HG03565 (cell line): ENCODE results near the gene SPACDR.
"Not testable (repeated sequence)": the region's sequence is repeated elsewhere in the genome, so short reads cannot be mapped to it uniquely, and the experiment has no call there.

Source experiments
- ATAC-seq: cut with Tn5 transposase; IDR thresholded peaks from one replicate; pipeline ENCODE4 v1.9.1; 2021; ENCODE audit warnings: mild to moderate bottlenecking, moderate library complexity; ENCODE audit not compliant: unreplicated experiment

Gene SPACDR

DNA sequence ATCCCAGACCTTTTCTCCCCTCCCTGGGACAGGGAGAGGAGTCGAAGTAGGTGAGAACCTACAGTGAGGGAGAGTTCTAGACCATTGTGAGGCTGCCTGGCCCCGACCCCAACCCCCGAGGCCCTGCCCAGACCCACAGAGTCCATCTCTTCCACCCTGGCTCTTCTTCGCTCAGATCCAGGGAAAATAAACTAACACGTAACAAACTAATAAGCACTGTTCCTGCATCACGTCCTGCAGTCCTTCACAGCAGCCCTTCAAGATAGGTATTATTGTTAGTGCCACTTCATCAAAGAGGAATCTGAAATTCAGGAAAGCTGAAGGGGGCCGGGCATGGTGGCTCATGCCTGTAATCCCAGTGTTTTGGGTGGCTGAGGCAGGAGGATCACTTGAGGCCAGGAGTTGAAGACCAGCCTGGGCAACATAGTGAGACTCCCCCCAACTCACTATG is at the start of gene SPACDR:
TSS of gene SPACDR (minus strand) at position 51 of the 451 bp plus-strand sequence. CDS start 235 bp downstream, outside the sequence.
- no peak for ATAC-seq

- no peak for ATAC-seq
These were observed 49.3 kb upstream of the SPACDR start for GRCh38 chr7:100513212-100513810.

- no peak for ATAC-seq
These were observed 46.6 kb upstream of the SPACDR start for GRCh38 chr7:100510437-100511239.

- no peak for ATAC-seq
These were observed 45.2 kb upstream of the SPACDR start for GRCh38 chr7:100509231-100509630.

DNA sequence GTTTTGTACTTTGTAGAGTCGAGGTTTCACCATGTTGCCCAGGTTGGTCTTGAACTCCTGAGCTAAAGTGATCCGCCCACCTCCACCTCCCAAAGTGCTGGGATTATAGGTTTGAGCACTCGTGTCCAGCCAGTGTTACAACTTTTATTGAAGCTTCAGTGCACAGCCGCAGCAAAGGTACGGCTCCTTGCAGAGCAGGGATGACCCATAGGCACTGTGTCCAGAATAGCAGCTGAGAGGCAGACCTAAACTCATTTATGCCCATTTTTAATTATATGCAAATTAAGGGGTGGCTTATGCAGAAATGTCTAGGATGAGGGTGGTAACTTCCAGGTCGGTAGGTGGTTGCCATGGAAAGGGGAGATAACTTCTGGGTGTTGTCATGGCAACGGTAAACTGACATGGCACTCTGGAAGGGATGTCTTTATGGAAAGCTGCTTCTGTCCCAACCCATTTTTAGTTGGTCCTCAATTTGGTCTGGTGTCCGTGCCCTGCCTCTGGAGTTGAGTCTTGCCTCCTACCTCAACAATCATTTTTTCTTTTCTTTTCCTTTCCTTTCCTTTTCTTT is 42.4 kb upstream of the SPACDR start:
- no peak for ATAC-seq

DNA sequence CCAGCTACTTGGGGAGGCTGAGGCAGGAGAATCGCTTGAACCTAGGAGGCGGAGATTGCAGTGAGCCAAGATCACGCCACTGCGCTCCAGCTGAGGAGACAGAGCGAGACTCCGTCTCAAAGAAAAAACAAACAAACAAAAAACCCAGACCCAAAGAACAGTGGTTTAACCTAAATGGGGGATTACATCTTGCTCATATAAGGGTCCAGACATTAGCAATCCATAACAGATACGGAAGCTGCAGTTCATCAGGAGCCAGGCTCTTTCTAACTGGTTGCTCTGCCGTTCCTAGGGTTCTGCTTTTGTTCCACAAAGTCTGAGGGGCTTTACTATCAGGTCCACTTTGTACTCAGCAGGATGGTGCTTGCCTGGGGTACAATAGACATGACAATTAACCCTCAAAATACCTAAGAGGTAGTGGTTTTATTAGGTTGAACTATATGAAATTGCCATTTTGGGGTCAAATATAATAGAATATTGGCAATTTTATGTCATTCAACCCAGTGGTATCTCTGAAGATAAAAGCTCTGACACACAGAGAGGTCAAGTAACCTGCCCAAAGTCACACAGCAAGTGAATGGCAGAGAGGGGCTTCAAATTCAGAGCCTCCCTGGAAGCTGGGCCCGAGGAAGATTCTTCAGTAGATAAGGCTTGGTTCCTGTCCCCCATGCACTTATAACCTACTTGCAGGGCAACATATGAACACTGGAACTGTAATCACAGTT is 41.0 kb upstream of the SPACDR start:
- no peak for ATAC-seq

GRCh38 chr7:100504031-100504430 is 40.0 kb upstream of the SPACDR start:
- ATAC-seq: not testable (repeated sequence)

- not testable (repeated sequence) for ATAC-seq
These were observed 36.7 kb upstream of the SPACDR start for GRCh38 chr7:100500743-100501142.

GRCh38 chr7:100496509-100496908 is 32.4 kb upstream of the SPACDR start:
- ATAC-seq: no peak

DNA sequence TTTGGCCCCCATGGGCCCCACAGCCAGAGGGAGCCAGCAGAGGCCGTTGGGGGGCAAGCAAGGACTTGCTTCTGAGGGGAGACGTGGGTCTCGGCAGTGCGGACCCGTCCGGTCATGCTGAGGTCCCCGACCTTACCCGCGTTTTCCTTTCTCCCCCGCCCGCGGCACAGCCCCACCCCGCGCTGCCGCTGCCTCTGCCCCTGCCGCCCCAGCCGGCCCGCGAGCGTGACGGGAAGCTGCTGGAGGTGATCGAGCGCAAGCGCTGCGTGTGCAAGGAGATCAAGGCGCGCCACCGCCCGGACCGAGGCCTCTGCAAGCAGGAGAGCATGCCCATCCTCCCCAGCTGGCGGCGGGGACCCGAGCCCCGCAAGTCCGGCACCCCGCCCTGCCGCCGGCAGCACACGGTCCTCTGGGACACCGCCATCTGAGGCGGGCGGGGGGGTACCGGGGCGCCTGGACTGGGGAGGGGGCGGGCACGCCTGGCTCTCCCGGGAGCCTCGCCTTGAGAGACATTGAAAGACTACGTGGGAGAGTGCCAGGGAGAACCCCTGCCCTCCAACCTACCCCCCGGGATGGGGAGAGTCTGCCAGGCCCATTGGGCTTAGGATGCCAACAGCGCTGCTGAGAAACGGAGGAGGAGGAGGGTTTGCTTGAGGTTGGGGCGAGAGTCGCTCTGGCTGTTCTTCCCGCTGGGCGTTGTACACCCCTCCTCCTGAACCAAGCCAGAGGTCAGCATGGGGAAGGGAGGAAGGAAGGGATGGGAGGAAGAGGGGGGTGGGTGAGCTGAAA is 29.6 kb upstream of the SPACDR start:
- ATAC-seq: no peak

- ATAC-seq: no peak
These were observed 28.8 kb upstream of the SPACDR start for GRCh38 chr7:100492738-100493475.

- ATAC-seq: no peak
These were observed 27.1 kb upstream of the SPACDR start for GRCh38 chr7:100491192-100491578.

DNA sequence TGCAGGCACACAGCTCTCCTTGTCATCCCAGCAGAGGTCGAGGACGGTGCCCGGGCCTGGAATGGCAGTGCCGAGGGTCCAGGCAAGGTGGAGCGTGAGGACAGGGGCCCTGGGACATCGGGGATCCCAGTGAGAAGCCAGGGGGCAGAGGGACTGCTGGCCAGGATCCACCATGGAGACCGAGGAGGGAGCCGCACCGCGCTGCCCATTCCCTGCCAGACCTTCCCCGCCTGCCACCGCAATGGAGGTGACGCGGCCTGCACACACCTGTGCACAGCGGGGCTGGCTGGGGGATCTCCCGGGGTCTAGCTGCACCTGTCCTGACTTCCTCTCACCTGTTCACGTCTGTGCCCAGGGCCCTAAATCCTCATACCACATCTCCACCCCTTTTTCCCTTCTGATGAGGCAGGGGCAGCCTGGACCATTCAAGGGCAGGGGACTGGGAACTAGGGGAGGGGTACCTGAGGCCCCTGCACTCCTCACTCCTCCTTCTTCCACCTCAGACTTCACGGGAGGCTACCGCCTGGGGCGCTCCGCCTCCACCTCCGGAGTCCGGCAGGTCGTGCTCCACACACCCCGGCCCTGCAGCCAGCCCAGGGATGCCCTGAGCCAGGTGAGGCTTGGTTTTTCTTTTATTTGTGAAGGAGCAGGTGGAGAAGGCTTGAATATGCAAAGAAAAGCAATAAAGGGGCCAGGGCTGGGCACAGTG is 26.6 kb upstream of the SPACDR start:
- no peak for ATAC-seq

- no peak for ATAC-seq
These were observed 25.8 kb upstream of the SPACDR start for GRCh38 chr7:100489824-100490223.

DNA sequence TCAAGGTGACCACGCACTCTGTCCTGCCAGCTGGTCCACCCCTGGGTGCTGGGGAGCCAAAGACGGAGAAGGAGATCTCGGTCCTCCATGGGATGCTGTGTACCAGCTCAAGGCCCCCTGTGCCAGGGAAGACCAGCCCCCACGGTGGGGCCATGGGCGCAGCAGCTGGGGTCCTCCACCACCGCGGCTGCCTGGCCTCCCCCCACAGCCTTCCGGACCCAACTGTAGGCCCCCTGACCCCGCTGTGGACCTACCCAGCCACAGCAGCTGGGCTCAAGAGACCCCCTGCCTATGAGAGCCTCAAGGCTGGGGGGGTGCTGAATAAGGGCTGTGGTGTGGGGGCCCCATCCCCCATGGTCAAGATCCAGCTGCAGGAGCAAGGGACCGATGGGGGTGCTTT is 25.1 kb upstream of the SPACDR start:
- no peak for ATAC-seq

DNA sequence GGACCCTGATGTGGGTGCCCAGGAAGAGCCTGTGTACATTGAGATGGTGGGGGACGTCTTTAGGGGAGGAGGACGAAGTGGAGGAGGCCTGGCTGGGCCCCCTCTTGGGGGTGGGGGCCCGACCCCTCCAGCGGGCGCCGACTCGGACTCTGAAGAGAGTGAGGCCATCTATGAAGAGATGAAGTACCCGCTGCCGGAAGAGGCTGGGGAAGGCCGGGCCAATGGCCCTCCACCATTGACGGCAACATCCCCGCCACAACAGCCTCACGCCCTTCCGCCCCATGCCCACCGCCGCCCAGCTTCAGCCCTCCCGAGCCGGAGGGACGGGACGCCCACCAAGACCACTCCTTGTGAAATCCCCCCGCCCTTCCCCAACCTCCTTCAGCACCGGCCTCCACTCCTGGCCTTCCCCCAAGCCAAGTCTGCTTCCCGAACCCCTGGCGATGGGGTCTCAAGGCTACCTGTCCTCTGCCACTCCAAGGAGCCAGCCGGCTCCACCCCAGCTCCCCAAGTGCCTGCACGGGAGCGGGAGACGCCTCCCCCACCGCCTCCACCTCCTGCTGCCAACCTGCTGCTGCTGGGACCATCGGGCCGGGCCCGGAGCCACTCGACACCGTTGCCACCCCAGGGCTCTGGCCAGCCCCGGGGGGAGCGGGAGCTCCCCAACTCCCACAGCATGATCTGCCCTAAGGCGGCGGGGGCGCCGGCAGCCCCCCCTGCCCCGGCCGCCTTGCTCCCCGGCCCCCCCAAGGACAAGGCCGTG is 24.5 kb upstream of the SPACDR start:
- ATAC-seq: no peak

GRCh38 chr7:100486753-100487446 is 22.8 kb upstream of the SPACDR start:
- ATAC-seq: no peak

DNA sequence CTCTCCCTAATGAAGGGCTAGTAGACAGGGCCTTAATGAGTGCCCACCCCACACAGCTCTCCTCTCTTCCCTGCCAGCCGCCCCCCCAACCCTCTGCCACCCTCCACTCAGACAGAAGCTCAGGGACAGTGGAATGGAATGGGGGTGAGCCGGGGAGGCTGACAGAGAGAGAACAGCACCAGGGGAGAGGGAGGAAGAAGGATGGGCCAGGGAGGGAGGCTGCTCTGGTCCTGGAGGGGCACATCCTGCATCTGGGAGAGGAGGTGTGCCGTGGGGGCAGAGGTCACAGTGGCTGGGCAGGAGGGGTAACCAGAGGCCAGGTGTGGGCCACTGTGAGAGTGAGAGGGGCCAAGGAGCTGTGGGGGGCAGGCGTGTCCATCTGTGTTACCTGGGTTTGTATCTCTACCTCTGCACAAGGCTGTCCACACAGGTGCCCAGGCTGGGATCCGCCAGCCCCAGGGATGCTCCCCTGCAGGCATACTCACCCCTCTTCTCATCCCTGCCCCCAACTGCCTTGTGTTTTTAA is 22.1 kb upstream of the SPACDR start:
- ATAC-seq: no peak
